Effector memory CD4-positive, alpha-beta T cell (primary cell): ENCODE results near the gene ARL6IP5.

Experiments
- DNase-seq, 3 donors: peaks; one replicate each; pipeline ENCODE4 v3.0.0-alpha.2; 2020
- H3K27ac ChIP-seq: 2 replicates; pipeline ENCODE4 v1.7.0; 2013; ENCODE audit warnings: mild to moderate bottlenecking, low read length, moderate library complexity; ENCODE audit not compliant: insufficient read depth, poor library complexity, severe bottlenecking
- H3K27me3 ChIP-seq: replicated peaks from 2 replicates; pipeline ENCODE4 v1.7.0; 2013; ENCODE audit warnings: mild to moderate bottlenecking, low read length; ENCODE audit not compliant: insufficient read depth, control insufficient read depth, poor library complexity, severe bottlenecking
- H3K36me3 ChIP-seq: 2 replicates; pipeline ENCODE4 v1.7.0; 2013; ENCODE audit warnings: mild to moderate bottlenecking, low read length, moderate library complexity; ENCODE audit not compliant: control insufficient read depth, insufficient read depth
- H3K4me1 ChIP-seq: 2 replicates; pipeline ENCODE4 v1.7.0; 2013; ENCODE audit warnings: low read length, mild to moderate bottlenecking; ENCODE audit not compliant: control insufficient read depth, insufficient read depth, poor library complexity, severe bottlenecking
- H3K4me3 ChIP-seq: 2 replicates; pipeline ENCODE4 v1.7.0; 2013; ENCODE audit warnings: low read length, low read depth, mild to moderate bottlenecking; ENCODE audit not compliant: insufficient read depth, poor library complexity, severe bottlenecking
- H3K9me3 ChIP-seq: 2 replicates; pipeline ENCODE4 v1.7.0; 2013; ENCODE audit warnings: mild to moderate bottlenecking, low read length, moderate library complexity; ENCODE audit not compliant: control insufficient read depth
- total RNA-seq, 3 donors: gene quantifications; one replicate each; lab custom pipeline; 2026; lab: John Stamatoyannopoulos, UW

The ARL6IP5 gene
- 103 to 171 (median 126) reads per million in 3 donors for total RNA-seq

- peak within 1 kb of the TSS; percentile 89 for H3K4me3 ChIP-seq
- H3K4me1 ChIP-seq, result peaks cover 52% of the 10 kb centered on the region
- DNase-seq, result peak; percentile 84 to 87 (median 87)
- H3K9me3 ChIP-seq, result no peaks in the 10 kb centered on the region
- H3K27me3 ChIP-seq, result no peaks in the 10 kb centered on the region
- no peaks in the 10 kb centered on the region for H3K36me3 ChIP-seq
- peak within 1 kb of the TSS; percentile 89 for H3K27ac ChIP-seq
Observed at GRCh38 chr3:69084326-69085167, at the start of gene ARL6IP5. ARL6IP5 (plus strand) TSS chr3:69084937; CDS start chr3:69085048, 111 bp downstream.

GRCh38 chr3:69044608-69045007, 40.1 kb upstream of the ARL6IP5 start:
- Histone ChIP-seq H3K4me1 (no peaks in the 10 kb centered on the region), H3K4me3 (no peak overlapping the region), H3K27ac (no peak overlapping the region), H3K36me3 (peaks cover 50% of the 10 kb centered on the region), H3K9me3 (no peaks in the 10 kb centered on the region), H3K27me3 (no peaks in the 10 kb centered on the region)
- DNase-seq, result no peak

- peaks cover 24% of the 10 kb centered on the region for H3K36me3 ChIP-seq
- H3K27ac ChIP-seq, result no peak overlapping the region
- H3K27me3 ChIP-seq, result no peaks in the 10 kb centered on the region
- H3K4me1 ChIP-seq, result peaks cover 16% of the 10 kb centered on the region
- no peaks in the 10 kb centered on the region for H3K9me3 ChIP-seq
- H3K4me3 ChIP-seq, result no peak overlapping the region
- DNase-seq, result no peak
Observed at GRCh38 chr3:69048990-69049389, 35.7 kb upstream of the ARL6IP5 start.

DNA sequence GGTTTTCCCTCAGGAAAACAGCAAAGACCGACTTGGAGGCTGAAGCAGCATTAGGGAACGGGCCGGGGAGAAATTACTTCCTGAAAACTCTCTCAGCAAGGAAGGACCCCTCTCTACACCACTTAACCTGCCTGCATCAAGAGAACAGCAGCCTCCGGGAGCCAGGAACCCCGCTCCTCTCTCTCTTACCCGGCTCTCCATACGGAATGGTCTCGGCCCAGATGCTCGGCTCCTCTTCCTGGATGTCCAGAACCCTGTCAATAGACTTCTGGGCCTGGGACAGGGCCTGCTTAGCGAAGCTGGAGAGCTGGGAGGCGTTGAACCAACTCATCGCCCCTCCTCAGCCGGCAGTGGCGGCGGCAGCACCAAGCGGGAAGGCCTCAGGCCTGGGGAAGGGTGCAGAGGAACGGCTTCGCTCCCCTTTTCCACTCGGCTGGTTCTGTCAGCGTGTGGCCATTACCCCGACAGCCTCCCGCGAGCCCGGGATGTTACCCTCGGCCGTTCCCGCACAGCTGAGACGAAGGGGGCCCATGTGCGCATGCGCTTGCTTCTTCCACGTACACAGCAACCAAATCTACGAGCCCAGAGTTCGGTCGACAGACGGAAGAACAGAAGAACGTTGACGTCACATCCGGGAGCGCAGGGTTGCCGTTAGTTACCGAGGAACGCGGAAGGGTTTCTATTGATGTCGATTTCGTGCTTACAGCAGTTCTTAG, 32.8 kb upstream of the ARL6IP5 start, which contains the start of gene TMF1:
Gene TMF1, minus strand, starts transcription at position 578 of the 716 bp plus-strand sequence. Its CDS starts 247 bp downstream, at position 331.
- H3K27me3 ChIP-seq, result no peaks in the 10 kb centered on the region
- DNase-seq, result peak; percentile 95 to 98 (median 95)
- peak within 1 kb of the TSS; percentile 96 for H3K27ac ChIP-seq
- H3K9me3 ChIP-seq, result no peaks in the 10 kb centered on the region
- H3K4me3 ChIP-seq, result peak within 1 kb of the TSS; percentile 96
- peaks cover 16% of the 10 kb centered on the region for H3K4me1 ChIP-seq
- H3K36me3 ChIP-seq, result peaks cover 18% of the 10 kb centered on the region

GRCh38 chr3:69052472-69052898, 32.3 kb upstream of the ARL6IP5 start:
- H3K4me3 ChIP-seq, result peak overlapping the region; percentile 96
- H3K4me1 ChIP-seq, result peaks cover 16% of the 10 kb centered on the region
- H3K27me3 ChIP-seq, result no peaks in the 10 kb centered on the region
- no peaks in the 10 kb centered on the region for H3K9me3 ChIP-seq
- peak overlapping the region; percentile 96 for H3K27ac ChIP-seq
- H3K36me3 ChIP-seq, result peaks cover 13% of the 10 kb centered on the region
- no peak for DNase-seq

DNA sequence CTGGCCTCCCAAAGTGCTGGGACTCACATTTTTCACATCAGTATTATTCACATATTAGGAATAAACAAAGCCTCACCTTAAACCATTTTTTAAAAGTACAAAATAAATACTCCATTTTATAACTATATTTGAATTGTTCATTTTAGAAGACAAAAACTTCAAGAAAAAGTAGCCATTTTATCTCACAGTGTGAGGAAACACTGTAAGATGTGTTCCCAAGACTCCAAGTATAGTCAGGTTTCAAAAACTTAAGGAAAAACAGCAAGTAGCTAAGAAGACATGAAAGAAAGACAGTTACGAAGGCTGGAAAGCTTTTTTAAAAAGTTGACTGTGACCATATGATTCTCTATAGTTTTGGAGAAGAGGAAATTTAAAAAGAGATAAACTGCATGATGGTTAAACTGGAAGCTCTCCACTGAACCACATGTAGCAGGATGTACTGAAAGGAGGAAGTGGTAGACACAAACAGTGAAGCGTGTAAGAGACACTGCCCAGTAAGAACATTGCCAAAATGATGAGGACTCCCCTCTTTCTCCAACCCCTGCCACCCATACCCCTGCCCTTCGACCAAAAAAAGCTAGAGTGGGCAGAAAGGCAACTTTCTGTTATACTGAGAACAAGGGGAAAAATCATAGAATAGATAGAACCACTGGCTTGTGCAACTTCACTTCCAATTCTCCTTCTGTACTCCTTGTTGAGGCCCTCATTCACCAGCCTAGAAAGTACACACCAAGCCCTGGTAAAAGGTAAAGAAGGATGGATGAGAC, 26.4 kb upstream of the ARL6IP5 start:
- peaks cover 10% of the 10 kb centered on the region for H3K4me1 ChIP-seq
- DNase-seq, result no peak
- H3K4me3 ChIP-seq, result no peak overlapping the region
- H3K27ac ChIP-seq, result peak overlapping the region; percentile 64
- H3K27me3 ChIP-seq, result no peaks in the 10 kb centered on the region
- peaks cover 30% of the 10 kb centered on the region for H3K36me3 ChIP-seq
- no peaks in the 10 kb centered on the region for H3K9me3 ChIP-seq

DNA sequence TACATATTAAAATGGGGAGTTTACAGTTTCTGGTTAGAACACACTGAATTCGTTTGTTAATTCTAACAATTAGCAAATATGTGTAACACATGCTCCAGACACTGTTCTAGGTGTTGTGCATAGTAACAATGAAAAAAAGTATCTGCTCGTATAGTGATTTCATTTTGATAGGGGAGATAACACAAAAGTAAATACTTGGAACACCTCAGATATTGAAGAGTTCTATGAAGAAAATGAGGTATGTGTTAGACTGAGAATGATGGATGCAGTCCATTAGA, 25.9 kb upstream of the ARL6IP5 start:
- no peaks in the 10 kb centered on the region for H3K9me3 ChIP-seq
- no peak overlapping the region for H3K4me3 ChIP-seq
- peak overlapping the region; percentile 64 for H3K27ac ChIP-seq
- peaks cover 12% of the 10 kb centered on the region for H3K4me1 ChIP-seq
- no peaks in the 10 kb centered on the region for H3K27me3 ChIP-seq
- H3K36me3 ChIP-seq, result peaks cover 30% of the 10 kb centered on the region
- no peak for DNase-seq

DNA sequence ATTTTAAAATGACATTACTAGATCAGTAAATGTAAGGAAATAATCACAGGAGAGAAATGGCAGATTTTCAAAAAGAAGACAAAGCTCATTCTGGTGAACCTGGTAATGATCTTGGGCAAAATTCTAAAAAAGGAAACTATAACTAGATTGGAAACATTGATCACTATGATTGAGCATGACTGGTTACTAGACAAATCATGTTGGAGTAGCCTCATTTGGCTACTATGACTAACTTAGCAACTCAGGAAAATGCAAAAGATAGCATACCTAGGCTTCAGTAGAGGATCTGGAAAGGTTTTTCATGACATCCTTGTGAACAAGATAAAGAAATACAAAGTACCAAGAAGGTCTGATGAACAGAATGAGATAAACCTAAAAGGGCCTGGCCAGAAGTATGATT, 25.0 kb upstream of the ARL6IP5 start:
- DNase-seq, result no peak
- Histone ChIP-seq H3K36me3 (peaks cover 30% of the 10 kb centered on the region), H3K4me1 (peaks cover 18% of the 10 kb centered on the region), H3K9me3 (no peaks in the 10 kb centered on the region), H3K27ac (peak overlapping the region; percentile 64), H3K27me3 (no peaks in the 10 kb centered on the region), H3K4me3 (no peak overlapping the region)

GRCh38 chr3:69063636-69064035, 21.1 kb upstream of the ARL6IP5 start:
- no peak overlapping the region for H3K4me3 ChIP-seq
- peak overlapping the region; percentile 42 for H3K27ac ChIP-seq
- H3K36me3 ChIP-seq, result peaks cover 23% of the 10 kb centered on the region
- H3K9me3 ChIP-seq, result no peaks in the 10 kb centered on the region
- no peak for DNase-seq
- peaks cover 27% of the 10 kb centered on the region for H3K4me1 ChIP-seq
- no peaks in the 10 kb centered on the region for H3K27me3 ChIP-seq
